HG03280 (cell line): ENCODE data around the gene CCDC88C.
"Not testable (repeated sequence)": the region's sequence is repeated elsewhere in the genome, so short reads cannot be mapped to it uniquely, and the experiment has no call there.

Experiments used
- ATAC-seq: cut with Tn5 transposase; IDR thresholded peaks from one replicate; pipeline ENCODE4 v1.9.1; 2021; ENCODE audit warnings: mild to moderate bottlenecking, moderate library complexity; ENCODE audit not compliant: unreplicated experiment

Gene CCDC88C, protein sequence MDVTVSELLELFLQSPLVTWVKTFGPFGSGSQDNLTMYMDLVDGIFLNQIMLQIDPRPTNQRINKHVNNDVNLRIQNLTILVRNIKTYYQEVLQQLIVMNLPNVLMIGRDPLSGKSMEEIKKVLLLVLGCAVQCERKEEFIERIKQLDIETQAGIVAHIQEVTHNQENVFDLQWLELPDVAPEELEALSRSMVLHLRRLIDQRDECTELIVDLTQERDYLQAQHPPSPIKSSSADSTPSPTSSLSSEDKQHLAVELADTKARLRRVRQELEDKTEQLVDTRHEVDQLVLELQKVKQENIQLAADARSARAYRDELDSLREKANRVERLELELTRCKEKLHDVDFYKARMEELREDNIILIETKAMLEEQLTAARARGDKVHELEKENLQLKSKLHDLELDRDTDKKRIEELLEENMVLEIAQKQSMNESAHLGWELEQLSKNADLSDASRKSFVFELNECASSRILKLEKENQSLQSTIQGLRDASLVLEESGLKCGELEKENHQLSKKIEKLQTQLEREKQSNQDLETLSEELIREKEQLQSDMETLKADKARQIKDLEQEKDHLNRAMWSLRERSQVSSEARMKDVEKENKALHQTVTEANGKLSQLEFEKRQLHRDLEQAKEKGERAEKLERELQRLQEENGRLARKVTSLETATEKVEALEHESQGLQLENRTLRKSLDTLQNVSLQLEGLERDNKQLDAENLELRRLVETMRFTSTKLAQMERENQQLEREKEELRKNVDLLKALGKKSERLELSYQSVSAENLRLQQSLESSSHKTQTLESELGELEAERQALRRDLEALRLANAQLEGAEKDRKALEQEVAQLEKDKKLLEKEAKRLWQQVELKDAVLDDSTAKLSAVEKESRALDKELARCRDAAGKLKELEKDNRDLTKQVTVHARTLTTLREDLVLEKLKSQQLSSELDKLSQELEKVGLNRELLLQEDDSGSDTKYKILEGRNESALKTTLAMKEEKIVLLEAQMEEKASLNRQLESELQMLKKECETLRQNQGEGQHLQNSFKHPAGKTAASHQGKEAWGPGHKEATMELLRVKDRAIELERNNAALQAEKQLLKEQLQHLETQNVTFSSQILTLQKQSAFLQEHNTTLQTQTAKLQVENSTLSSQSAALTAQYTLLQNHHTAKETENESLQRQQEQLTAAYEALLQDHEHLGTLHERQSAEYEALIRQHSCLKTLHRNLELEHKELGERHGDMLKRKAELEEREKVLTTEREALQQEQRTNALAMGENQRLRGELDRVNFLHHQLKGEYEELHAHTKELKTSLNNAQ (N-terminal part only)

GRCh38 chr14:91417120-91417982 lies at the start of gene CCDC88C:
Gene CCDC88C (minus strand): TSS chr14:91417820. CDS start chr14:91417690, 130 bp downstream.
- peak; percentile 55 for ATAC-seq

GRCh38 chr14:91466192-91466591 lies 48.6 kb upstream of the CCDC88C start:
- no peak for ATAC-seq

- ATAC-seq = no peak
These were observed 47.1 kb upstream of the CCDC88C start for GRCh38 chr14:91464615-91465205.

DNA sequence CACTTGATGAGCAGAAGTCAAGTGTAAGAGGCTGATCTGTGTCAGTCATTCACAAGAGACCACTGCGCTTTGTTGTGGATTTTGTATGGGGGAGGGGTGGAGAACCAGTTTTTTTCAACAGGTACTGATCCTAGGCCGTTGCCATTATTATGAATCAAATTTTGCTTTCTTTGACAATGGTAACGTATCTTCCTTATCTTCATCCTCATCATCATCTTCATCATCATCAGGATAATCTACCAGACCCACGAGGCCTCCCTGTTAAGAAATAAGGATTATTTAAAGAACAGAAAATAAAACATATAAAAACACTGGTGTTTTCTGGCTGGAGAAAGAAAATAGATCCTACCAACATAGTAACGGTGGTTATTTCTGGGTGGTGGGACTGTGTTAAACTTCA lies 41.0 kb upstream of the CCDC88C start:
- no peak for ATAC-seq

DNA sequence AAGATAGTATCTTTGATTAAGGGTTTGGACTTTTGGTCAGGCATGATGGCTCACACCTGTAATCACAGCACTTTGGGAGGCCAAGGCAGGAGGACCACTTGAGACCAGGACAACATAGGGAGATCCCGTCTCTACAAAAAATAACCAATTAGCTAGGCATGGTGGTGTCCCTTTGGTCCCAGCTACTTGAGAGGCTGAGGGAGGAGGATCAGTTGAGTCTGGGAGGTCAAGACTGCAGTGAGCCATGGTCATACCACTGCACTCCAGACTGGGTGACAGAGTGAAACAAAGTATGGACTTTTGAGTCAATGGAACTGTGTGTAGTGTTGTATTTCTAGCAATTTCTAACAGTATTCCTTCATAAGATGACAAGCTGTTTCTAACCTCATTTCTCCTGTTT lies 38.7 kb upstream of the CCDC88C start:
- no peak for ATAC-seq

DNA sequence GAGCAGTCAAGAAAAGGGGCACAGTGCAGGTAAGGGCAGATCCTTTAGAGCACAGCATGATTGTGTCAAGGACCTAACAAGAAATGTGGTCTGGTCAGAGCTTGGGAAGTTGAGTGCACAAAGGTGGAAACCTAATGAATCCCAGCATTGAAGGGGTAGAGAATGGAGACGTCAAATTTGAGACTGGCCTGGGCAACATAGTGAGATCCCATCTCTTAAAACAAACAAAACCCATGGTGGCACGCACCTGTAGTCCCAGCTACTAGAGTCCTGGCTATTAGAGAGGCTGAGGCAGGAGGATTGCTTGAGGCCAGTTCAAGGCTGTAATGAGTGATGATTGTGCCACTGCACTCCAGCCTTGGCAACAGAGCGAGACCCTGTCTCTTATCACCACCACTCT lies 37.0 kb upstream of the CCDC88C start:
- ATAC-seq = no peak

DNA sequence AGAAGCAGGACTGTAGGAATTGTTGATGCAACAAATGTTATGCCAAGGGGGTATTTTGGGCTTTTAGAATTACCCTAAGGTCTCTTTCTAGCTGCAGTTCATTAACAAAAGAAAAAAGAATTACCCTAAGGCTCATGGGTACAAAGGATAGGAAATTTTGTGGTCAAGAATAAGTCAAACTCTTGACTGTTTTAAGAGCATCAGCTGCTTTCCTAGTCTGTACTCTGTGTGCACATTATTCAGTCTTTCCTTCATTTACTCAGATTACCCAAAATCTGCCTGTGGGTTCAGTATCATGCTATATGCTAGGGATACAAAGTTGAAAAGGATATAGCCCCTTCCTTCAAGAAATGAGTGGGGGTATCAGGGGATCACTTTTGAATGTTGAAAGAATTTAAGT lies 36.5 kb upstream of the CCDC88C start:
- ATAC-seq = no peak

- ATAC-seq = no peak
These were observed 36.1 kb upstream of the CCDC88C start for GRCh38 chr14:91453744-91454143.

DNA sequence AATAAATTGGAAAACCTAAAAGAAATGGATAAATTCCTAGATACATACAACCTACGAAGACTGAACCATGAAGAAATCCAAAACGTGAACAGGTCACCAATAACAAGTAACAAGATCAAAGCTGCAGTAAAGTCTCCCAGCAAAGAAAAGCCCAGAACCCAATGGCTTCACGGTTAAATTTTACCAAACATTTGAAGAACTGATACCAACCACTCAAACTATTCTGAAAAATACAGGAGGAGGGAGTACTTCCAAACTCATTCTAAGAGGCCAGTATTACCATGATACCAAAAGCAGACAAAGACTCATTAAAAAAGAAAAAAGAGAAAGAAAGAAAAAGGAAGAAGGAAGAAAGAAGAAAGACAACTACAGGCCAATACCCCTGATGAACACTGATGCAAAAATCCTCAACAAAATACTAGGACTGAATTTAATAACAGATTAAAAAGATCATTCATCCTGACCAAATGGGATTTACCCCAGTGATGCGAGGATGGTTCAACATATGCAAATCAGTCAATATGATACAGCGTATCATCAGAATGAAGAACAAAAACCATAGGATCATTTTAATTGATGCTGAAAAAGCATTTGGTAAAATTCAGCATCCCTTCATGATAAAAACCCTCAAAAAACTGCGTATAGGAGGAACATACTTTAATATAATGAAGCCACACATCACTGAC lies 26.9 kb upstream of the CCDC88C start:
- ATAC-seq = no peak

DNA sequence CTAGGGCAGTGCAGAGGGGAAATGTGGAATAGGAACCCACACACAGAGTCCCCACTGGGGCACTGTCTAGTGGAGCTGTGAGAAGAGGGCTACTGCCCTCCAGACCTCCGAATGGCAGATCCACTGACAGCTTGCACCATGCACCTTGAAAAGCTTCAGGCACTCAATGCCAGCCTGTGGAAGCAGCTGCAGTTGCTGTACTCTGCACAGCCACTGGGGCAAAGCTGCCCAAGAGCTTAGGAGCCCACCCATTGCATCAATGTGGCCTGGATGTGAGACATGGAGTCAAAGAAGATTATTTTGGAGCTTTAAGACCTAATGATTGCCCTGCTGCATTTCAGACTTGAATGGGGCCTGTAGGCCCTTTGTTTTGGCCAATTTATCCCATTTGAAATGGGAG lies 21.7 kb upstream of the CCDC88C start:
- no peak for ATAC-seq

- no peak for ATAC-seq
These were observed 21.2 kb upstream of the CCDC88C start for GRCh38 chr14:91438845-91439244.

GRCh38 chr14:91436266-91436665 lies 18.6 kb upstream of the CCDC88C start:
- not testable (repeated sequence) for ATAC-seq

DNA sequence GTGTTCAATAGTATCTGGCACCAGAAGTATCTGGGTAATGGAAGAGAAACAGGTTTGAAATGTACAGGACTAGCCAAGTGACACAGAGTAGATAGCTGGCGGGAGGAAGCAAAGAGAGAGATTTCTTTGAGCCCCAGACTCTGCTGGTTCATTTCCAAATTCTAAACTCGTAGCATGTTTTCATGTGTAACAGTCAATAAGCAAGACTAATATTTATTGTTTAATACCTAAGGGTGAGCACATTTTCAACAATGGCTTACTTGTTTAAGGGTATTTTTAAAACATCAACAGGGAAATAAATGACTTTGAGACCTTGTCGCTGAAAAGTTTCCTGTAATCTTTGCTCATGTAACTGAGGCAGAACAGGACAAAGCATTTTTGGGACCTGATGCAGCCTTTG lies 11.8 kb upstream of the CCDC88C start:
- ATAC-seq = no peak

GRCh38 chr14:91428931-91429330 lies 11.3 kb upstream of the CCDC88C start:
- ATAC-seq = not testable (repeated sequence)

- not testable (repeated sequence) for ATAC-seq
These were observed 7.9 kb upstream of the CCDC88C start for GRCh38 chr14:91425531-91425944.

- no peak for ATAC-seq
These were observed 7.4 kb upstream of the CCDC88C start for GRCh38 chr14:91424813-91425530.

- no peak for ATAC-seq
These were observed 3.1 kb upstream of the CCDC88C start for GRCh38 chr14:91420686-91421085.

DNA sequence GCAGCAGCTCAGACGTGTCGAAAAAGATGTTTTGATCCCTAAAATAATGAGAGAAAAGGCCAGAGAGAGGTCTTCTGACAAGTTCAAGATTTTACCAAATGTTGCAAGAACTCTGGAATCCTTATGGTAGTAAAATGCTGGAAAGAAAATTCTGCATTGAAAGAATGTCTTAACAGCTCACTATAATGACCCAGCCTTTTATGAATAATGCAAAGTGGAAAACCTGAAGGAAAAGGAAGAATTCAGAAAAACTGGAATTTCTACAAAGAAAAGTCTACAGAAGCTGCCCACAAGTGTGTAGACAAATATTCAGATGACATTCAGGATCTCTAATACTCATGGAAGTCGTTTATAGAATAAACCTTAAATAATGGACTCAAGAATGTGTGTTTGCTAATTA lies 1.8 kb upstream of the CCDC88C start:
- ATAC-seq = no peak

- no peak for ATAC-seq
These were observed 1.4 kb upstream of the CCDC88C start for GRCh38 chr14:91419044-91419397.
